Activated CD8-positive, alpha-beta T cell treated with anti-CD3 and anti-CD28 coated beads for 36 hours (primary cell): Measurements from ENCODE around the gene SMIM21. TPM values are rescaled to one million over a fixed set of nuclear protein-coding genes. Genes with fewer than 3 reads are reported as not detected.

Experiments
- ATAC-seq: fragments of 200-7000 bp; cut with Tn5 transposase; one replicate; pipeline ENCODE4 v1.10.0; 2021; ENCODE audit warnings: mild to moderate bottlenecking, moderate library complexity
- CTCF ChIA-PET: fragments of 350-600 bp; sonication (Branson Sonifier 250); formaldehyde crosslinking; loops from one replicate; lab custom pipeline; 2021; ENCODE audit warnings: antibody characterized with exemption; lab: Charles Lee
- POLR2A ChIA-PET: fragments of 350-600 bp; sonication (Branson Sonifier 250); formaldehyde crosslinking; loops from one replicate; lab custom pipeline; 2021; ENCODE audit warnings: antibody characterized with exemption; lab: Charles Lee
- DNase-seq: peaks from one replicate; pipeline ENCODE4 v3.0.0-alpha.2; 2020
- H3K27ac Mint-ChIP-seq: one replicate; pipeline ENCODE4 v1.8.0; 2021; ENCODE audit warnings: mild to moderate bottlenecking, mixed read lengths
- H3K27me3 Mint-ChIP-seq: one replicate; pipeline ENCODE4 v1.8.0; 2021; ENCODE audit warnings: mixed read lengths
- H3K36me3 Mint-ChIP-seq: one replicate; pipeline ENCODE4 v1.8.0; 2021; ENCODE audit warnings: low read depth, mixed read lengths
- H3K4me1 Mint-ChIP-seq: one replicate; pipeline ENCODE4 v1.8.0; 2021; ENCODE audit warnings: low read depth, mixed read lengths
- H3K4me3 Mint-ChIP-seq: one replicate; pipeline ENCODE4 v1.8.0; 2021; ENCODE audit warnings: mild to moderate bottlenecking, moderate library complexity, mixed read lengths
- H3K9me3 Mint-ChIP-seq: one replicate; pipeline ENCODE4 v1.8.0; 2021; ENCODE audit warnings: mixed read lengths
- CTCF ChIP-seq: fragments of 200-600 bp; IDR thresholded peaks from one replicate; pipeline ENCODE4 v1.8.0; 2022; ENCODE audit warnings: antibody characterized with exemption, mild to moderate bottlenecking
- intact Hi-C: fragments of 100-400 bp; cut with micrococcal nuclease; formaldehyde crosslinking; loops from one replicate; pipeline ENCODE4 v1.10.0; 2022
- total RNA-seq, 2 experiments: library from RNA; stranded (reverse); gene quantifications; one replicate each; pipeline ENCODE4 v1.2.3, GENCODE V29; 2021

The SMIM21 gene
- total RNA-seq, 2 experiments from 2014 or later = not detected

GRCh38 chr18:75450906-75451305 is 23.4 kb upstream of the SMIM21 start:
- Mint-ChIP-seq H3K4me1 (peaks cover 3% of the 10 kb centered on the region), H3K9me3 (peaks cover 3% of the 10 kb centered on the region), H3K4me3 (no peak overlapping the region), H3K27me3 (peaks cover 24% of the 10 kb centered on the region), H3K36me3 (peaks cover 1% of the 10 kb centered on the region), H3K27ac (no peak overlapping the region)
- DNase-seq = no peak
- CTCF ChIA-PET = no interaction called here
- intact Hi-C loops = no loop called here
- no peak for TF ChIP-seq CTCF
- POLR2A ChIA-PET = no interaction called here
- ATAC-seq = no peak

- ATAC-seq (no peak), DNase-seq (no peak)
- ChIA-PET POLR2A (no interaction called here), CTCF (no interaction called here)
- no peaks in the 10 kb centered on the region for H3K36me3 Mint-ChIP-seq
- intact Hi-C loops = no loop called here
- H3K27me3 Mint-ChIP-seq = peaks cover 11% of the 10 kb centered on the region
- H3K27ac Mint-ChIP-seq = no peak overlapping the region
- no peaks in the 10 kb centered on the region for H3K9me3 Mint-ChIP-seq
- TF ChIP-seq CTCF = no peak
- peaks cover 3% of the 10 kb centered on the region for H3K4me1 Mint-ChIP-seq
- H3K4me3 Mint-ChIP-seq = no peak overlapping the region
Observed at GRCh38 chr18:75441896-75442295, 14.4 kb upstream of the SMIM21 start.

- Mint-ChIP-seq H3K27ac (no peak overlapping the region), H3K4me1 (peaks cover 3% of the 10 kb centered on the region), H3K9me3 (no peaks in the 10 kb centered on the region), H3K36me3 (no peaks in the 10 kb centered on the region), H3K4me3 (no peak overlapping the region), H3K27me3 (peaks cover 14% of the 10 kb centered on the region)
- intact Hi-C loops = no loop called here
- TF ChIP-seq CTCF = no peak
- ATAC-seq = no peak
- ChIA-PET CTCF (no interaction called here), POLR2A (no interaction called here)
- no peak for DNase-seq
Observed at GRCh38 chr18:75439348-75439747, 11.8 kb upstream of the SMIM21 start.

GRCh38 chr18:75438891-75439290 is 11.4 kb upstream of the SMIM21 start:
- Mint-ChIP-seq H3K27ac (no peak overlapping the region), H3K9me3 (no peaks in the 10 kb centered on the region), H3K4me1 (peaks cover 1% of the 10 kb centered on the region), H3K4me3 (no peak overlapping the region), H3K27me3 (peaks cover 11% of the 10 kb centered on the region), H3K36me3 (no peaks in the 10 kb centered on the region)
- intact Hi-C loops = no loop called here
- POLR2A ChIA-PET = no interaction called here
- TF ChIP-seq CTCF = no peak
- ATAC-seq (no peak), DNase-seq (no peak)
- CTCF ChIA-PET = no interaction called here

- intact Hi-C loops = no loop called here
- H3K9me3 Mint-ChIP-seq = no peaks in the 10 kb centered on the region
- H3K36me3 Mint-ChIP-seq = no peaks in the 10 kb centered on the region
- H3K4me3 Mint-ChIP-seq = no peak overlapping the region
- DNase-seq (no peak), ATAC-seq (no peak)
- CTCF ChIA-PET = no interaction called here
- POLR2A ChIA-PET = no interaction called here
- no peak overlapping the region for H3K27ac Mint-ChIP-seq
- no peak for TF ChIP-seq CTCF
- H3K27me3 Mint-ChIP-seq = peaks cover 10% of the 10 kb centered on the region
- H3K4me1 Mint-ChIP-seq = no peaks in the 10 kb centered on the region
Observed at GRCh38 chr18:75437979-75438378, 10.5 kb upstream of the SMIM21 start.
